PC-9 (cell line): ENCODE data around the gene FAM118A. TPM values are rescaled to one million over a fixed set of nuclear protein-coding genes. Genes with fewer than 3 reads are reported as not detected.
"Not testable (repeated sequence)": the region's sequence is repeated elsewhere in the genome, so short reads cannot be mapped to it uniquely, and the experiment has no call there.

Experiments
- BruUV-seq: library from RNA; stranded (reverse); fragments of 400-500 nt; replicated peaks from 2 replicates; lab custom pipeline; 2021; lab: Mats Ljungman, UMichigan
- CTCF ChIA-PET: fragments of 300-600 bp; sonication (Branson Sonifier 250); formaldehyde crosslinking; loops from one replicate; lab custom pipeline; 2022; ENCODE audit warnings: antibody characterized with exemption; lab: Charles Lee
- POLR2A ChIA-PET: fragments of 300-600 bp; sonication (Branson Sonifier 250); formaldehyde crosslinking; loops from one replicate; lab custom pipeline; 2022; ENCODE audit warnings: antibody characterized with exemption; ENCODE audit not compliant: unreplicated experiment; lab: Charles Lee
- DNase-seq, 2 experiments: peaks; one replicate each; pipeline versions ENCODE4 v3.0.0 to v3.0.0-alpha.2; 2015 to 2022; ENCODE audit warnings: mixed read lengths in 1 of 2
- H2AFZ ChIP-seq: fragments of 200-600 bp; sonication (generic); 2 replicates; pipeline ENCODE4 v1.8.1; 2017; ENCODE audit warnings: antibody characterized with exemption
- H3F3A ChIP-seq: fragments of 200-600 bp; sonication (generic); 2 replicates; pipeline ENCODE4 v1.8.1; 2017; ENCODE audit warnings: antibody characterized with exemption, mild to moderate bottlenecking, low read depth; ENCODE audit not compliant: insufficient read depth
- H3K27ac ChIP-seq: fragments of 200-600 bp; sonication (generic); 2 replicates; pipeline ENCODE4 v1.6.1; 2016; ENCODE audit warnings: mixed run types
- H3K27me3 ChIP-seq: fragments of 200-600 bp; sonication (generic); 2 replicates; pipeline ENCODE4 v1.6.1; 2016; ENCODE audit warnings: low read depth, mixed run types; ENCODE audit not compliant: insufficient read depth
- H3K36me3 ChIP-seq: fragments of 200-600 bp; sonication (generic); 2 replicates; pipeline ENCODE4 v1.6.1; 2016; ENCODE audit warnings: low read depth, mixed run types
- H3K4me1 ChIP-seq: fragments of 200-600 bp; sonication (generic); replicated peaks from 2 replicates; pipeline ENCODE4 v1.6.1; 2016; ENCODE audit warnings: mixed run types; ENCODE audit not compliant: insufficient read depth
- H3K4me2 ChIP-seq: fragments of 200-600 bp; sonication (generic); 2 replicates; pipeline ENCODE4 v1.6.1; 2017; ENCODE audit warnings: mixed run types
- H3K4me3 ChIP-seq: fragments of 200-600 bp; sonication (generic); 2 replicates; pipeline ENCODE4 v1.6.1; 2016; ENCODE audit warnings: mixed run types
- H3K79me2 ChIP-seq: fragments of 200-600 bp; sonication (generic); 2 replicates; pipeline ENCODE4 v1.6.1; 2017; ENCODE audit warnings: low read depth, mixed run types
- H3K9me2 ChIP-seq: fragments of 200-600 bp; sonication (generic); 2 replicates; pipeline ENCODE4 v1.8.1; 2017; ENCODE audit warnings: mild to moderate bottlenecking; ENCODE audit not compliant: insufficient read depth
- H3K9me3 ChIP-seq: fragments of 200-600 bp; sonication (generic); 2 replicates; pipeline ENCODE4 v1.8.1; 2016; ENCODE audit warnings: low read depth; ENCODE audit not compliant: insufficient read depth
- H4K20me1 ChIP-seq: fragments of 200-600 bp; sonication (generic); 2 replicates; pipeline ENCODE4 v1.8.1; 2017; ENCODE audit not compliant: insufficient read depth
- EZH2 ChIP-seq: fragments of 200-600 bp; sonication (generic); IDR thresholded peaks from 2 replicates; pipeline ENCODE4 v1.8.0; 2017; ENCODE audit warnings: antibody characterized with exemption, low read depth
- intact Hi-C: fragments of 100-400 bp; cut with micrococcal nuclease; formaldehyde crosslinking; loops from one replicate; pipeline ENCODE4 v1.10.0; 2022; ENCODE audit not compliant: unreplicated experiment
- total RNA-seq: library from RNA; stranded (reverse); gene quantifications from 2 replicates; pipeline ENCODE4 v1.2.3, GENCODE V29; 2021
- TF ChIP-seq, protein P1 (sequence below): fragments of 200-600 bp; sonication (generic); conservative IDR thresholded peaks from 2 replicates; pipeline ENCODE4 v1.6.1; 2017; ENCODE audit warnings: mixed run types, antibody characterized with exemption, mild to moderate bottlenecking, moderate library complexity

FAM118A gene
- total RNA-seq, 1 experiment from 2014 or later = 24.4 TPM

DNA sequence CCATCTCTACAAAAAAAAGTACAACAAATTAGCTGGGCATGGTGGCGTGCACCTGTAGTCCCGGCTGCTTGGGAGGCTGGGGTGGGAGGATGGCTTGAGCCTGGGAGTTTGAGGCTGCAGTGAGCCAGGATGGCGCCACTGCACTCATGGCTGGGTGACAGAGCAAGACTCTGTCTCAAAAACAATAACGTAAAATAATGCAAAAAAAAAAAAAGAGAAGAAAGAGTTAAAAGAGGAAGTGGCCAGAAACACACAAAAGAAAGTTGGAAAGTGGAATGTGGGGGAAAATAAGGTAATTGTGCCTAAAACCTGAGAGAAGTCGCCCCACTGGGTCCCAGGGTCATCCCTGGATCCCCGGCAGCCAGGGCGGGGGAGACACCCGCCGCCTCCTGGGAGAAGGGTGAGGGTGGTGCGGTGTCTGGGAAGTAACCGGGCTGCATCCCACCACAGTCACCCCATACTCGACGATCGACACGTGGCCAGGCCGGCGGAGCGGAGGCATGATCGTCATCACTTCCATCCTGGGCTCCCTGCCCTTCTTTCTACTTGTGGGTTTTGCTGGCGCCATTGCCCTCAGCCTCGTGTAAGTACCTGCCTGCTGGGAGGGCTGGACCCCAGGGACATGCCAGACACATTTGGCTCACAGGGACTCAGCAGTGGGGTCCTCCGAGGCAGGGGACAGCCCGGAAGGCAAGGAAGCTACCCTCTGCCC lies 16.8 kb upstream of the FAM118A start:
- Histone ChIP-seq H3K4me1 (0 out of 2 replicates have a peak, but pooled peaks cover 10% of the 10 kb centered on the region), H3K9me3 (no peaks in the 10 kb centered on the region), H3K79me2 (no peaks in the 10 kb centered on the region), H3K27ac (no peak overlapping the region), H3K27me3 (no peaks in the 10 kb centered on the region), H2AFZ (no peak overlapping the region), H4K20me1 (no peaks in the 10 kb centered on the region), H3K4me3 (no peak overlapping the region), H3K4me2 (no peak overlapping the region), H3F3A (no peaks in the 10 kb centered on the region; the same call in 1 of the 2 replicates), H3K9me2 (no peaks in the 10 kb centered on the region), H3K36me3 (no peaks in the 10 kb centered on the region)
- no peak for TF ChIP-seq EZH2
- TF ChIP-seq, protein P1, sequence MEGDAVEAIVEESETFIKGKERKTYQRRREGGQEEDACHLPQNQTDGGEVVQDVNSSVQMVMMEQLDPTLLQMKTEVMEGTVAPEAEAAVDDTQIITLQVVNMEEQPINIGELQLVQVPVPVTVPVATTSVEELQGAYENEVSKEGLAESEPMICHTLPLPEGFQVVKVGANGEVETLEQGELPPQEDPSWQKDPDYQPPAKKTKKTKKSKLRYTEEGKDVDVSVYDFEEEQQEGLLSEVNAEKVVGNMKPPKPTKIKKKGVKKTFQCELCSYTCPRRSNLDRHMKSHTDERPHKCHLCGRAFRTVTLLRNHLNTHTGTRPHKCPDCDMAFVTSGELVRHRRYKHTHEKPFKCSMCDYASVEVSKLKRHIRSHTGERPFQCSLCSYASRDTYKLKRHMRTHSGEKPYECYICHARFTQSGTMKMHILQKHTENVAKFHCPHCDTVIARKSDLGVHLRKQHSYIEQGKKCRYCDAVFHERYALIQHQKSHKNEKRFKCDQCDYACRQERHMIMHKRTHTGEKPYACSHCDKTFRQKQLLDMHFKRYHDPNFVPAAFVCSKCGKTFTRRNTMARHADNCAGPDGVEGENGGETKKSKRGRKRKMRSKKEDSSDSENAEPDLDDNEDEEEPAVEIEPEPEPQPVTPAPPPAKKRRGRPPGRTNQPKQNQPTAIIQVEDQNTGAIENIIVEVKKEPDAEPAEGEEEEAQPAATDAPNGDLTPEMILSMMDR = no peak
- ChIA-PET CTCF (interaction anchor here (0.6 kb wide), 1 partner anchor 71 kb away, joined by 8 read pairs; no protein-coding TSS in a partner anchor), POLR2A (no interaction called here)
- intact Hi-C loops = no loop called here
- no TSS peak for BruUV-seq
- DNase-seq = no peak

DNA sequence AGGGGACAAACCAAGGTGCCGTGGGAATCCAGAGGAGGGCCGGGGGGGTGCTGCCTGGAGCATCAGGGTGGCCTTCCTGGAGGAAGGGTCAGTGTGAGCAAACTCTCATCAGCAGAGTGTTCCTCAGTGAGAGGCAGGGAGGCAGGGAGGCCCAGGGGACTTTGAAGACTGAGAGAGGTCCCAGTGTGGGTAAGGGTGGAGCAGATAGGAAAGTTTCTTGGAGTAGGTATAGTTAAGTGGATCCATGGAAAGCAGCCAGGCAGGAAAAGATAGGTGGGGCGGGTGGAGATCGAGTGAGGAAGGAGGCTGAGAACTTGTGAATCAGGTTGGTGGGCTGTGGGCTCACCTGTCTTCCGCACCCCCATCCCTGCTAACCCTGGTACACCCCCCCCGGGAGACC lies 15.7 kb upstream of the FAM118A start:
- Histone ChIP-seq H3K9me2 (no peaks in the 10 kb centered on the region), H2AFZ (no peak overlapping the region), H3K4me3 (no peak overlapping the region), H3K36me3 (no peaks in the 10 kb centered on the region), H3K4me1 (0 out of 2 replicates have a peak, but pooled peaks cover 10% of the 10 kb centered on the region), H3K9me3 (no peaks in the 10 kb centered on the region), H4K20me1 (no peaks in the 10 kb centered on the region), H3K27ac (no peak overlapping the region), H3K4me2 (peak overlapping the region; percentile 30; the same call in 1 of the 2 replicates), H3K79me2 (no peaks in the 10 kb centered on the region), H3F3A (no peaks in the 10 kb centered on the region; the same call in 1 of the 2 replicates), H3K27me3 (no peaks in the 10 kb centered on the region)
- no peak for DNase-seq
- ChIA-PET CTCF (interaction anchor here (0.6 kb wide), 1 partner anchor 13 kb away, joined by 4 read pairs; no protein-coding TSS in a partner anchor), POLR2A (no interaction called here)
- no peak for TF ChIP-seq EZH2
- TF ChIP-seq, protein P1 = no peak
- intact Hi-C loops = no loop called here
- no TSS peak for BruUV-seq

DNA sequence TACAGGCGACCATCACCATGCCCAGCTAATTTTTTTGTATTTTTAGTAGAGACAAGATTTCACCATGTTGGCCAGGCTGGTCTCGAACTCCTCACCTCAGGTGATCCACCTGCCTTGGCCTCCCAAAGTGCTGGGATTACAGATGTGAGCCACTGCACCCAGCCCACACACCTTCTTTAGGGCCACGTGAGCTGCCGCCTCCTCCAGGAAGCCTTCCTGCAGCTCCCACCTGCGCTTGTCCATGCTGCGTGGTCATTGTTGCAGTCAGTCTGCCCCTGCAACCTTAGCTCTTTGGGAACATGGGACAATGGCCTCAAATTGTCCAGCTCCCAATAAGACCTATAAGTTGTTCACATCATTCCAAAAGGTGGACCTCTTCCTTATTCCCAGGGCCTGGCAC lies 14.7 kb upstream of the FAM118A start:
- BruUV-seq, DNase-seq, H3K4me1 ChIP-seq, H3F3A ChIP-seq, H4K20me1 ChIP-seq, intact Hi-C loops, H3K79me2 ChIP-seq, H2AFZ ChIP-seq, POLR2A ChIA-PET, H3K27ac ChIP-seq, CTCF ChIA-PET, H3K4me3 ChIP-seq, H3K4me2 ChIP-seq, H3K9me2 ChIP-seq, H3K27me3 ChIP-seq, H3K9me3 ChIP-seq, H3K36me3 ChIP-seq: not testable (repeated sequence)
